HepG2 (cell line): Measurements from ENCODE around the gene PPP1CA. TPM values are rescaled to one million over a fixed set of nuclear protein-coding genes. Genes with fewer than 3 reads are reported as not detected.

Experiments
- ATAC-seq: fragments of 200-7000 bp; cut with Tn5 transposase; 3 replicates; pipeline ENCODE4 v1.9.1; 2020; ENCODE audit warnings: mild to moderate bottlenecking, moderate library complexity
- BruUV-seq: library from RNA; stranded (reverse); fragments of 400-500 nt; replicated peaks from 2 replicates; lab custom pipeline; 2021; lab: Mats Ljungman, UMichigan
- CTCF ChIA-PET: fragments of 300-600 bp; formaldehyde crosslinking; extraction: SDS; loops from one replicate; lab custom pipeline; 2021; ENCODE audit warnings: low total read pairs, inconsistent platforms, low intra/inter-chr PET ratio; lab: Yijun Ruan, JAX
- POLR2A ChIA-PET: fragments of 350-600 bp; sonication (Branson Sonifier 250); formaldehyde crosslinking; loops from one replicate; lab custom pipeline; 2020; ENCODE audit warnings: antibody characterized with exemption, inconsistent platforms; lab: Yijun Ruan, JAX
- DNase-seq: peaks from one replicate; pipeline ENCODE4 v3.0.0-alpha.2; 2015; ENCODE audit warnings: low spot score
- FAIRE-seq: peaks from 3 replicates; lab custom pipeline; 2011; peaks lifted over from hg19 to GRCh38; lab: Jason Lieb, UNC
- H2AFZ ChIP-seq: one replicate; pipeline ENCODE4 v1.6.1; 2011; ENCODE audit warnings: low read length, inconsistent platforms
- H3K27ac ChIP-seq: fragments of 300-600 bp; 3 replicates; pipeline ENCODE4 v1.8.0; 2011; ENCODE audit warnings: mixed run types, mild to moderate bottlenecking, mixed read lengths, low read length, inconsistent platforms; ENCODE audit not compliant: insufficient read depth; ENCODE audit errors: extremely low read length
- H3K27me3 ChIP-seq, 2 experiments: fragments of 200-600 bp in 1 of 2; 2 replicates in 1 of 2; 3 replicates in 1 of 2; pipeline versions ENCODE4 v1.6.0 to v1.8.0; 2011; ENCODE audit warnings: low read length in 2 of 2, mild to moderate bottlenecking in 2 of 2, moderate library complexity in 2 of 2, inconsistent platforms in 1 of 2; ENCODE audit not compliant: insufficient read depth in 2 of 2, control insufficient read depth in 1 of 2
- H3K36me3 ChIP-seq, 2 experiments: fragments of 200-600 bp in 1 of 2; replicated peaks in 1 of 2; 2 replicates in 1 of 2; 3 replicates in 1 of 2; pipeline versions ENCODE4 v1.5.1 to v1.8.0; 2011; ENCODE audit warnings: low read length in 2 of 2, inconsistent platforms in 1 of 2; ENCODE audit not compliant: insufficient read depth in 2 of 2, control insufficient read depth in 1 of 2
- H3K4me1 ChIP-seq: 2 replicates; pipeline ENCODE4 v1.5.1; 2012; ENCODE audit warnings: low read length, inconsistent platforms; ENCODE audit not compliant: insufficient read depth
- H3K4me2 ChIP-seq: 2 replicates; pipeline ENCODE4 v1.6.0; 2011; ENCODE audit warnings: low read depth, low read length, inconsistent platforms
- H3K4me3 ChIP-seq, 3 experiments: fragments of 200-600 bp in 1 of 3; sonication (generic), shearing (Covaris generic) in 1 of 3; replicated peaks in 1 of 3; 2 replicates each; pipeline ENCODE4 v1.5.1; 2011 to 2016; ENCODE audit warnings: low read length in 3 of 3, inconsistent platforms in 2 of 3, low read depth in 2 of 3, mild to moderate bottlenecking in 2 of 3, control low read depth in 1 of 3, mixed read lengths in 1 of 3; ENCODE audit not compliant: insufficient read depth in 1 of 3
- H3K79me2 ChIP-seq: one replicate; pipeline ENCODE4 v1.6.1; 2011; ENCODE audit warnings: low read length, inconsistent platforms; ENCODE audit not compliant: insufficient read depth
- H3K9ac ChIP-seq: 2 replicates; pipeline ENCODE4 v1.6.0; 2011; ENCODE audit warnings: mild to moderate bottlenecking, low read depth, low read length, inconsistent platforms; ENCODE audit not compliant: insufficient read depth
- H3K9me3 ChIP-seq: 2 replicates; pipeline ENCODE4 v1.5.1; 2012; ENCODE audit warnings: mild to moderate bottlenecking, low read length
- H4K20me1 ChIP-seq: 2 replicates; pipeline ENCODE4 v1.6.0; 2011; ENCODE audit warnings: inconsistent platforms, mild to moderate bottlenecking, low read length, moderate library complexity; ENCODE audit not compliant: insufficient read depth
- AGO2 ChIP-seq: fragments of 200-400 bp; formaldehyde crosslinking; optimal IDR thresholded peaks from 2 replicates; pipeline ENCODE3; 2017; ENCODE audit warnings: mild to moderate bottlenecking, low read depth, low read length, moderate library complexity
- CREM ChIP-seq, 2 experiments: sonication (generic) in 1 of 2; formaldehyde crosslinking in 1 of 2; IDR thresholded peaks; 2 replicates each; pipeline versions ENCODE4 v1.4.0 to v1.6.1; 2016 to 2020; ENCODE audit warnings: antibody characterized with exemption in 1 of 2, mild to moderate bottlenecking in 1 of 2, missing genetic modification reagents in 1 of 2
- GATA4 ChIP-seq: sonication (generic); IDR thresholded peaks from 2 replicates; pipeline ENCODE4 v1.6.1; 2016; ENCODE audit warnings: antibody characterized with exemption, low read depth, borderline replicate concordance
- KDM5A ChIP-seq: fragments of 200-600 bp; sonication (generic); IDR thresholded peaks from 2 replicates; pipeline ENCODE4 v1.7.0; 2018; ENCODE audit warnings: antibody characterized with exemption, mild to moderate bottlenecking, low read length, borderline replicate concordance
- KLF16 ChIP-seq, 2 experiments: sonication (generic) in 1 of 2; formaldehyde crosslinking in 1 of 2; IDR thresholded peaks; 2 replicates each; pipeline versions ENCODE4 v1.6.1 to v1.8.0; 2016 to 2023; ENCODE audit warnings: missing genetic modification reagents in 2 of 2, missing compliant biosample characterization in 1 of 2
- NKX3-1 ChIP-seq: sonication (generic); formaldehyde crosslinking; IDR thresholded peaks from 2 replicates; pipeline ENCODE4 v1.5.0; 2020; ENCODE audit warnings: missing genetic modification reagents
- POLR2G ChIP-seq: fragments of 200-400 bp; formaldehyde crosslinking; IDR thresholded peaks from 2 replicates; pipeline ENCODE4 v1.6.1; 2018; ENCODE audit warnings: mild to moderate bottlenecking, low read depth, low read length, moderate library complexity
- RBFOX2 ChIP-seq: fragments of 200-400 bp; formaldehyde crosslinking; IDR thresholded peaks from 2 replicates; pipeline ENCODE4 v1.6.1; 2017; ENCODE audit warnings: low read depth, mild to moderate bottlenecking, low read length
- SNRNP70 ChIP-seq: fragments of 200-400 bp; formaldehyde crosslinking; IDR thresholded peaks from 2 replicates; pipeline ENCODE4 v1.6.1; 2017; ENCODE audit warnings: mild to moderate bottlenecking, low read depth, low read length, moderate library complexity
- THAP11 ChIP-seq: IDR thresholded peaks from 2 replicates; pipeline ENCODE4 v1.6.1; 2016; ENCODE audit warnings: missing biosample characterization, missing genetic modification reagents
- ZEB1 ChIP-seq: IDR thresholded peaks from 2 replicates; pipeline ENCODE4 v1.6.1; 2012; ENCODE audit warnings: mild to moderate bottlenecking, low read depth, inconsistent platforms; ENCODE audit not compliant: insufficient replicate concordance
- ZNF160 ChIP-seq: sonication (generic); formaldehyde crosslinking; IDR thresholded peaks from 2 replicates; pipeline ENCODE4 v1.8.0; 2022; ENCODE audit warnings: mild to moderate bottlenecking, inconsistent platforms, missing genetic modification reagents
- ZNF17 ChIP-seq: sonication (generic); formaldehyde crosslinking; IDR thresholded peaks from 2 replicates; pipeline ENCODE4 v1.5.0; 2020; ENCODE audit warnings: mild to moderate bottlenecking, missing genetic modification reagents
- WGBS: methylation state at CpG from one replicate; pipeline ENCODE4 v1.1.6; 2017; ENCODE audit warnings: low lambda C conversion rate; 5-methylcytosine and 5-hydroxymethylcytosine counted together
- in situ Hi-C: cut with HindIII; loops from 2 replicates; pipeline ENCODE4 v1.10.0; 2017; ENCODE audit warnings: low pct_unique_long_range_greater_than_20kb; ENCODE audit not compliant: extremely low pct_ligation_motif_present
- intact Hi-C: fragments of 100-400 bp; cut with micrococcal nuclease; formaldehyde crosslinking; loops from one replicate; pipeline ENCODE4 v1.10.0; 2022; ENCODE audit not compliant: unreplicated experiment
- polyA plus RNA-seq, 8 experiments: library from polyadenylated mRNA; depleted of rRNA in 3 of 8; stranded (reverse) in 7 of 8; unstranded in 1 of 8; fragments of >200 nt; fragmentation: Illumina TruSeq in 4 of 8; extraction: Trizol in 4 of 8; gene quantifications; 2 replicates each; pipeline versions ENCODE4 v1.2.1 to v1.2.3, GENCODE V29; 2011 to 2016; ENCODE audit warnings: low read depth in 4 of 8, missing spikeins in 1 of 8, mixed read lengths in 1 of 8; ENCODE audit not compliant: insufficient read depth in 1 of 8
- total RNA-seq, 5 experiments: library from RNA; depleted of rRNA; stranded (reverse); fragments of >200 nt; fragmentation: Illumina TruSeq; extraction: Trizol; gene quantifications; 2 replicates each; pipeline ENCODE4 v1.2.3, GENCODE V29; 2016; ENCODE audit warnings: low read depth in 1 of 5
- TF ChIP-seq, protein P1 (sequence below): IDR thresholded peaks from 2 replicates; pipeline ENCODE4 v1.6.1; 2016

PPP1CA gene
- total and polyA plus RNA-seq, 2 of the 13 experiments (the other 11 are each of a cell fraction or from before 2014, with no cell fraction given) = 149 to 170 TPM

DNA sequence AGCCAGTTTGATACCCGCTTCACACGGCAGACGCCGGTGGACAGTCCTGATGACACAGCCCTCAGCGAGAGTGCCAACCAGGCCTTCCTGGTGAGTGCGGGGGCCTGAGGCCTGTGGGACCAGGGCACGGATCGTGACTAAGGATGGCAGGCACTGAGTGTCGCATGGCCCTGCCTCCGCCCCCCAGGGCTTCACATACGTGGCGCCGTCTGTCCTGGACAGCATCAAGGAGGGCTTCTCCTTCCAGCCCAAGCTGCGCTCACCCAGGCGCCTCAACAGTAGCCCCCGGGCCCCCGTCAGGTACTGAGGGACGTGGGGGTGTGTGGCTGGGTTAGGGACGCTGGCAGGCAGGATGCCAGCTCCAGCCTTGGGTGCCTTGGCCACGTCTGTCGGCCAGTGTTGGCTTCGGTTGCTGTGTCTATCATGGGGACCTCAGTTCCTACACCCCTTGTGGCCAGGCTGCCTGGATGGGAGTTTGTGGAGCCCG, 32.8 kb upstream of the PPP1CA start:
- H2AFZ ChIP-seq = no peak overlapping the region
- no peaks in the 10 kb centered on the region for H3K9me3 ChIP-seq
- H3K4me1 ChIP-seq = peaks cover 6% of the 10 kb centered on the region
- in situ Hi-C loops = no loop called here
- peaks cover 15 to 28% of the 10 kb centered on the region in 2 experiments; a peak in 4 of 5 replicates for H3K36me3 ChIP-seq
- no peaks in the 10 kb centered on the region for H3K27me3 ChIP-seq
- ATAC-seq = no peak
- POLR2A ChIA-PET = no interaction called here
- H3K79me2 ChIP-seq = peaks cover 1% of the 10 kb centered on the region
- H3K4me3 ChIP-seq = no peak overlapping the region
- no peak overlapping the region for H3K9ac ChIP-seq
- no peak overlapping the region for H3K27ac ChIP-seq
- WGBS = 98% methylated on average over 7 of the region's 23 CpGs
- TF ChIP-seq ZNF17 (no peak), RBFOX2 (peak; percentile 51), NKX3-1 (no peak), CREM (IDR thresholded peaks at IDR 0.05) (no peak), CREM (CRISPR knock-in tag; IDR thresholded peaks at IDR 0.05) (no peak), KLF16 (CRISPR knock-in tag; IDR thresholded peaks at IDR 0.05) (no peak), ZNF160 (no peak), SNRNP70 (no peak), AGO2 (peak; percentile 66), ZEB1 (no peak), KDM5A (no peak), THAP11 (CRISPR knock-in tag) (no peak), POLR2G (peak; percentile 20; the same call in 1 of the 2 replicates), GATA4 (no peak)
- TF ChIP-seq, protein P1, sequence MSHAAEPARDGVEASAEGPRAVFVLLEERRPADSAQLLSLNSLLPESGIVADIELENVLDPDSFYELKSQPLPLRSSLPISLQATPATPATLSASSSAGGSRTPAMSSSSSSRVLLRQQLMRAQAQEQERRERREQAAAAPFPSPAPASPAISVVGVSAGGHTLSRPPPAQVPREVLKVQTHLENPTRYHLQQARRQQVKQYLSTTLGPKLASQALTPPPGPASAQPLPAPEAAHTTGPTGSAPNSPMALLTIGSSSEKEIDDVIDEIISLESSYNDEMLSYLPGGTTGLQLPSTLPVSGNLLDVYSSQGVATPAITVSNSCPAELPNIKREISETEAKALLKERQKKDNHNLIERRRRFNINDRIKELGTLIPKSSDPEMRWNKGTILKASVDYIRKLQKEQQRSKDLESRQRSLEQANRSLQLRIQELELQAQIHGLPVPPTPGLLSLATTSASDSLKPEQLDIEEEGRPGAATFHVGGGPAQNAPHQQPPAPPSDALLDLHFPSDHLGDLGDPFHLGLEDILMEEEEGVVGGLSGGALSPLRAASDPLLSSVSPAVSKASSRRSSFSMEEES (CRISPR knock-in tag) = no peak
- FAIRE-seq = no peak
- H3K4me2 ChIP-seq = no peak overlapping the region
- CTCF ChIA-PET = no interaction called here
- intact Hi-C loops = no loop called here
- no peak for DNase-seq
- no TSS peak for BruUV-seq
- no peaks in the 10 kb centered on the region for H4K20me1 ChIP-seq
